ENCODE data around the gene RAI14.

Gene RAI14

DNA sequence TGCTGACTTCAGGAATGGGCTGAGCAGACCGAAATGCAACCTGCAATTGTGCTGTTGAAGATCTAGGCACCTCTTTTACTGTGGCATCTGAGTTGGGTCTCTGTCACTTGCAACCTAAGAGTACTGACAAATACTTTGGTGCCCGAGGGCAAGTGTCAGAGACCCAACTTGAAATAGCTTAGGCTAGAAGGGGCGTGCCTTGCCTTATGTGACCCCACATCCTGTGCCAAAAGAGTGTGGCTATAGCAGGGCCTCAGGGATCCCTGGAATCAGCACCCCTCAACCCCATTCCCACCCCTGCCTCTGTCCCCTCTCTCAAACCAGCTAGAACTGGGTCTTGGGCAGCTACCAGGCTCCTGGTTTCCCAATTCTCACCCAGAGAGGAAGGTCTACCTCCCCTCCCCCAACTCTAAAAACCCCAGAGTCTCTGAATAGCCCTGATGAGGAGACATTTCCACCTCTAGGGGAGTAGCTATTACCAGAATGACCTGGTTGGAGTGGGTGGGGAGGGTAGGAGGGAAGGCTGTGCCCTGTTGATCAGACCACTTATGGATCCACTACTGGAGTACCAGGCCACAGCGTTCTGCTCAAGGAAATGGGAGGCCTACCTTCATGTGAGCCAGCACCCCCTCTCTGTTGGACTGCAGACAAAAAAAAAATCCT is 17.5 kb downstream of the RAI14 start:
- DNase-seq (ENCODE audit: extremely low spot score, insufficient read length, low read depth): no peak

DNA sequence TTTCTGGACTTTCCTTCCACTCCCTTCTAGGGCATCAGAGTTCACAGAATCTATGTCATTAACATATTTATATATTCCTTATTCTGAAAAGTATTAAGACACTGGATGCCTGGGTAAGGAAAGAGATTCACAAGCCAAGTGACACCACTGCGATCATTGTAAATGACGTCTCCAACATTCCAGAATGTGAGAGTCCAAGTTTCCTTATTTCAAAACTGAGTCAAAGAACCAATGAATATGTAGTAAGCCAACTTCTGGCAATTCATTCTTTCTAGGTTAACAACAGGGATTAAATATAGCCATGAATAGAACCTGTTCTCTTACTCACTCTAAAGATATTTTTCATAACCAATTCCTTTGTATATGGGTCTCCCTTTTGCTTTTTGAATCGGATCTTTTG is 18.1 kb downstream of the RAI14 start:
- no peak for FAIRE-seq
- DNase-seq (ENCODE audit: extremely low spot score, insufficient read length, low read depth): no peak

More for the DNA sequence above, 17.5 kb downstream of the RAI14 start:
- FAIRE-seq: no peak

DNA sequence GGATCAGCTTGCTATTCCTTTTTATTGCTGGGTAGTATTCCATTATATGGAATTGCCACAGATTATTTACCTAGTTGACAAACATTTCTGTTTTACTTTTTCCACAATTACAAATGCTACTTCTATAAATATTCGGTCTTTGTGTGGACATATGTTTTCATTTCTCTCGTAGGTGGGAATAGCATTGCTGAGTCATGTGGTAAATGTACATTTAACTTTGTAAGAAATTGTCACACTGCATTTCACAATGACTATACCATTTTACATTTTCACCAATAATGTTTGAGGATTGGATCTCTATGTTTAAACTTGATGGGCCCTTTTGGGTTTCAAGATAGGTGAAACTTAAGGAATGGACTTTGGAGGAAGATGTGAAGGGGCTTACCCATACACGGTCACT is 19.7 kb downstream of the RAI14 start:
- DNase-seq (ENCODE audit: extremely low spot score, insufficient read length, low read depth) (no peak), FAIRE-seq (no peak)

- no peak for DNase-seq (ENCODE audit: extremely low spot score, insufficient read length, low read depth)
- no peak for FAIRE-seq
Measured at GRCh38 chr5:34676416-34676815, 20.3 kb downstream of the RAI14 start.

DNA sequence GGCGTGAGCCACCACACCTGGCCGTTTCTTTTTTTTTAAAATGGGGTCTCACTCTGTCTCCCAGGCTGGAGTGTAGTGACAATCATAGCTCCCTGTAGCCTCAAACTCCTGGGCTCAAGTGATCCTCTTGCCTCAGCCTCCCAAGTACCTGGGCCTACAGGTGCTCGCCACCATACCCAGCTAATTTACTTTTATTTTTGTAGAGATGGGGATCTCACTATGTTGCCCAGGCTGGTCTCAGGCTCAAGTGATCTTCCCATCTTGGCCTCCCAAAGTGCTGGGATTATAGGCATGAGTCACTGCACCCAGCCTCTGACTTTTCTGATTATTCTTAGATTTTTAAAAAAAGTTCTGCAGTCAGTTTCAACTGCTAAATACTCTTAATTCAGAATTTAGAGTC is 21.3 kb downstream of the RAI14 start:
- DNase-seq (ENCODE audit: extremely low spot score, insufficient read length, low read depth) (no peak), FAIRE-seq (no peak)

GRCh38 chr5:34680896-34681295 is 24.8 kb downstream of the RAI14 start:
- no peak for FAIRE-seq
- no peak for DNase-seq (ENCODE audit: extremely low spot score, insufficient read length, low read depth)

DNA sequence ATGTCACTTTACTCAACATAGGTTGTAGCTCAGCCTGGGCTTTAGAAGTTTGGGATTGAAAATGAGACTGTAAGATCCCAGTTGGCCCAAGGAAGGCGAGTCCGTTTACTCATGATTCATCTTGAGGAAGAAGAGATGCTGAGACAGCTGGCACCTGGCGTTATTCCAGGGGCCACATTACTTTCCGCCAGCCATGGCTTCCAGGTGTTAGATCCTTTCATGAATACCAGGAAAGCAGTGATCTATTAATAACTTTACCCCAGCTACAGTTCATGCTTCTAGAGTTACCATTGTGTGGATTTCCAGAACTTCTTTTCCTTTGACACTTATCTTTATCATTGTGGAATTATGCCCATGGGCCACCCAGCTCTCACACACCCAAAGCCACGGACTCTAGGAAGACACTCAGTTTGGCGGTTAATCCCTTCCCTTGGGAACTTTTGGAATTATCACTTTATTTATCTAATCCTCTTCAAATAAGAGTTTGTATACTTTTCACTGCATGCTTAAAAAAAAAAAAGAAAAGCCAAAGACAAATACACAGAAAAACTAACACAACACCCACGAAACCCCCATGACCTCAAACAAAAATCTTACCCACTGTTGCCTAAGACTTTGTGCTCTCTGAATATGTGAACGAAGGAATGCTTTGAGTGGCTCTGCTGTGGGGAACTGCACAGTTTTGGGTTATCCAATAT is 26.9 kb downstream of the RAI14 start:
- DNase-seq (ENCODE audit: extremely low spot score, insufficient read length, low read depth) (no peak), FAIRE-seq (no peak)

- FAIRE-seq (no peak), DNase-seq (ENCODE audit: extremely low spot score, insufficient read length, low read depth) (no peak)
Measured at GRCh38 chr5:34684281-34684979, 28.3 kb downstream of the RAI14 start.

- FAIRE-seq (no peak), DNase-seq (ENCODE audit: extremely low spot score, insufficient read length, low read depth) (no peak)
Measured at GRCh38 chr5:34684980-34685352, 28.8 kb downstream of the RAI14 start.

- no peak for DNase-seq (ENCODE audit: extremely low spot score, insufficient read length, low read depth)
- no peak for FAIRE-seq
Measured at GRCh38 chr5:34685485-34686165, 29.5 kb downstream of the RAI14 start.

DNA sequence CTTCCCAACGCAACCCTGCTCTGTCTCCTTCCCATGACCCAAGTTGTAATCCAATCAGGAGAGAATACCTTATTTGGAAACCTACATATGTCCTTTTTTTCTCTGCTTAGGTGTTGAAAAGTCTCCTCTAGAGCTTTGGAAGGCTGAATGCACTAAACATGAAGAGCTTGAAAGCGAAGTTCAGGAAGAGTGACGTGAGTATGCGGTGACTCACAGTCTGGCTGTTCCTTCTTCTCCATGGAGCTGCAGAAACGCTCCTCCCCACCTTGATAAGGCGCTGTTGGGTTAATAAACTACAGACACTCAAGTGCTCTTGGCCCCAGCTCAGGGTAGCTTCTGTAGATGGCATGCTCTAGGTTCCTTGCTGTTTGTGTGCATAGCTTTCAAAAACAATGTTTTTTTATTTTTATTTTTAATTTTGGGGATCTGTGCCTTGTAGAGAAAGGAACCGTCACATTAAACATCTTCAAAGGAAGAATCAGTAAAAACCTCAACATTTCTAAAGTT is 30.7 kb downstream of the RAI14 start:
- FAIRE-seq (no peak), DNase-seq (ENCODE audit: extremely low spot score, insufficient read length, low read depth) (no peak)

- DNase-seq (ENCODE audit: extremely low spot score, insufficient read length, low read depth) (no peak), FAIRE-seq (no peak)
Measured at GRCh38 chr5:34687269-34688011, 31.3 kb downstream of the RAI14 start.

DNA sequence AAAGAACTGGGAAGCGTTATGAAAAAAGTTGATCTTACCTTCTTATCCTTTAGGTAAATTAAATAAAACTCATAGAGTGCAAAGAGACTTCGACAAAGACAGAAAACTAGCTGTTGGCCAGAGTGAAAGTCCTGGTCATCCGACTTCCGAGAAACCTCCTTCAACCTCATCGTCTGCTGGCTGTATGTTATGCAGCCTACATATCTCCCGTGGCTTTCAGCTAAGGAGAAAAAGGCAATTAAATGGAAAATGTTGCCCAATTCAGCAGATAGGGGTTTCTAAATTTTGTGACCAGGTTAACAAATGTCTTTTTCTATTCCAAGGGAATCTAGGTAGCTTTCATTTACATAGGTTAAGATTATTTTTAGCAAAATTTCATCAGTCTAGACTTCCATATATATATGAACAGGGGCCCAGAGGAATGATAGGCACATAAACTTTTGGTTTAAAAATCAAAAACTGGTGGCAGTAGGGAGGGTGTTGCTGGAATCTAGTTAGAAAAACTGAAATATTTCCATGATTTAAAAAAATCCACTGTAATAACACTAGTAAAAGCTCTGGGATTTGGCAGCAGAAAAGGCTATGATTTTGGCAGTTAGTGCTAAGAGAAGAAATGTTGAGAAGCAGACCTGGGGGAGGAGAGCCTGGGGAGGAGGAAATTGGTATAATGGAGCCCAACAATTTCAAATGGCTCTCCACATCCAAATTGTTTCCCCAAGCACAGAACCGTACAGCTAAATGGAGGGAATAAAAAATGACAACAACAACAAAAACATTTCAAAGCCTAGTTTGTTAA is 32.1 kb downstream of the RAI14 start:
- FAIRE-seq: no peak
- DNase-seq (ENCODE audit: extremely low spot score, insufficient read length, low read depth): no peak

- FAIRE-seq (no peak), DNase-seq (ENCODE audit: extremely low spot score, insufficient read length, low read depth) (no peak)
Measured at GRCh38 chr5:34690301-34690700, 34.2 kb downstream of the RAI14 start.

GRCh38 chr5:34690898-34691297 is 34.8 kb downstream of the RAI14 start:
- DNase-seq (ENCODE audit: extremely low spot score, insufficient read length, low read depth) (no peak), FAIRE-seq (no peak)

DNA sequence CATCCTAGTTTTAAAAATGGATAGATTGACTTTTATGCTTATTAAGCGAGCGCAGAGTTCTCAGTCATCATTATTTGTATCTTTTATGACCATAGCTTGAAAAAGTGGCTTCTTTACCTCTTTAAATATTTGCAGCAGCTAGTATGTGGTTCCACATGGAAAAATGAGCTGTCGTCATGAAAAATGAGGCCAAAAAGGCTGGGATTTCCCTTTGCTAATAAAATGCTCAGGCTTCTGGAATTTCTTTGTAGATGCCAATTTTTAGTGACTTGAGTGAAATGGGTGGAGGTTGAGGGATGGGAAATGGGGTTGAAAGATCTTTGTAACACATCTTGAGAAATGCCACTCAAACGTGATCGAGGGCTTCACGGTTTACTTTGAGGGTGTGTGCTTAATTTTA is 35.2 kb downstream of the RAI14 start:
- no peak for FAIRE-seq
- no peak for DNase-seq (ENCODE audit: extremely low spot score, insufficient read length, low read depth)

DNA sequence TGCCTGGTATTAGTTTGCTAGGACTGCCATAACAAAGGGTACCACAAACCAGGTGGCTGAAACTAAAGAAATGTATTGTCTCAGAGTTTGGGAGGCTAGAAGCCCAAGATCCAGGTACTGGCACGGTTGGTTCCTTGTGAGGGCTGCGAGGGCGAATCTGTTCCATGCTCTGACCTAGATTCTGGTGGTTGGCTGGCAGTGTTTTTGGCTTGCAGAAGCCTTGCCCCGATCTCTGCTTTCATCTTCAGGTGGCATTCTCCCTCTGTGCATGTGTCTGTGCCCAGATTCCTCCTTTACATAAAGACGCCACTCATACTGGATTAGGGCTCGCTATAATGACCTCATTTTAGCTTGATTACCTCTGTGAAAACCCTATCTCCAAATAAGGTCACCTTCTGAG is 36.7 kb downstream of the RAI14 start:
- DNase-seq (ENCODE audit: extremely low spot score, insufficient read length, low read depth): no peak
- no peak for FAIRE-seq

DNA sequence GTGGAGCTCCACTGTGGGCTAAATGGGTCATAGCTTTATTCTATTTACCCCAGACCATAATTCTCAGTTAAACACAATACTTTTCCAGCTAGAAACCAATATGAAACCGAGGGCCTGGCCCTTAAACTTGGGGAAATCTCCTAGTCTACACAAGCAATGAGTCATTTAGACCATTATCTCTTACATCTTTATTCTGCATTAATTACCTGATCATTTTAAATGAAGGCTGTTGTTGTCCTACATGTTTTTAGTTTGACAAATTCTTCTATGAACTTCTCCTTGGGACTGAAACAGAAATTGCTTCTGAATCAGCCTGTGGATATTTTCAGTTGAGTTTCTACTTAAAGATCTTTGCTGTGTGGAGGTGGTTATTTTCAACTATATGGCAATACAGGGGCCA is 37.9 kb downstream of the RAI14 start:
- FAIRE-seq: no peak

GRCh38 chr5:34694685-34695084 is 38.6 kb downstream of the RAI14 start:
- FAIRE-seq: no peak

More for the DNA sequence above, 37.9 kb downstream of the RAI14 start:
- DNase-seq (ENCODE audit: extremely low spot score, insufficient read length, low read depth): no peak

More at GRCh38 chr5:34694685-34695084, 38.6 kb downstream of the RAI14 start:
- DNase-seq (ENCODE audit: extremely low spot score, insufficient read length, low read depth): no peak
